Endodermal cell (in vitro differentiated cells): ENCODE measurements around the gene MAPRE2. TPM values are rescaled to one million over a fixed set of nuclear protein-coding genes. Genes with fewer than 3 reads are reported as not detected.

ENCODE experiments used
- DNase-seq: peaks from one replicate; pipeline ENCODE4 v3.0.0-alpha.2; 2017
- H3K27ac ChIP-seq: 2 replicates; pipeline ENCODE4 v1.5.1; 2013; ENCODE audit warnings: mild to moderate bottlenecking, low read depth, low read length, moderate library complexity
- H3K27me3 ChIP-seq: 2 replicates; pipeline ENCODE4 v1.6.1; 2013; ENCODE audit warnings: mild to moderate bottlenecking, low read length, moderate library complexity; ENCODE audit not compliant: insufficient read depth, control insufficient read depth, poor library complexity, severe bottlenecking
- H3K36me3 ChIP-seq: 2 replicates; pipeline ENCODE4 v1.7.0; 2013; ENCODE audit warnings: mild to moderate bottlenecking, low read length, moderate library complexity; ENCODE audit not compliant: control insufficient read depth, insufficient read depth
- H3K4me1 ChIP-seq: one replicate; pipeline ENCODE4 v1.7.0; 2013; ENCODE audit warnings: low read length; ENCODE audit not compliant: control insufficient read depth, insufficient read depth
- H3K4me3 ChIP-seq: 2 replicates; pipeline ENCODE4 v1.5.1; 2013; ENCODE audit warnings: mild to moderate bottlenecking, low read length, moderate library complexity
- H3K9ac ChIP-seq: 2 replicates; pipeline ENCODE4 v1.6.1; 2013; ENCODE audit warnings: mild to moderate bottlenecking, low read length, moderate library complexity; ENCODE audit not compliant: poor library complexity, severe bottlenecking; ENCODE audit errors: extremely low read depth
- H3K9me3 ChIP-seq: 2 replicates; pipeline ENCODE4 v1.6.1; 2013; ENCODE audit warnings: mild to moderate bottlenecking, low read length, moderate library complexity; ENCODE audit not compliant: control insufficient read depth
- H3K27ac Mint-ChIP-seq: 2 replicates; pipeline ENCODE4 v1.8.0; 2020; ENCODE audit warnings: mixed read lengths
- H3K27me3 Mint-ChIP-seq: 2 replicates; pipeline ENCODE4 v1.8.0; 2021; ENCODE audit warnings: mild to moderate bottlenecking, mixed read lengths; ENCODE audit not compliant: insufficient read depth
- H3K36me3 Mint-ChIP-seq: 2 replicates; pipeline ENCODE4 v1.8.0; 2020; ENCODE audit warnings: low read depth, mixed read lengths
- H3K4me1 Mint-ChIP-seq: 2 replicates; pipeline ENCODE4 v1.8.0; 2020; ENCODE audit warnings: mixed read lengths
- H3K4me3 Mint-ChIP-seq: 2 replicates; pipeline ENCODE4 v1.8.0; 2020; ENCODE audit warnings: mild to moderate bottlenecking, moderate library complexity, mixed read lengths
- H3K9me3 Mint-ChIP-seq: 2 replicates; pipeline ENCODE4 v1.8.0; 2020; ENCODE audit warnings: mild to moderate bottlenecking, mixed read lengths
- WGBS, 2 experiments: methylation state at CpG; one replicate each; pipeline versions ENCODE4 v1.1.5 to v1.1.7; 2013; ENCODE audit warnings: missing lambda C conversion rate in 2 of 2, mixed read lengths in 1 of 2; ENCODE audit not compliant: insufficient coverage in 1 of 2, insufficient read length in 1 of 2; 5-methylcytosine and 5-hydroxymethylcytosine counted together
- total RNA-seq, 2 donors: library from RNA; stranded (reverse); fragmentation: NEBNext Ultra II Directional in 1 of 2; extraction: Animal tissue kit (Norgen Biotek cat#: 25700) in 1 of 2; gene quantifications; 2 replicates in 1 of 2; 3 replicates in 1 of 2; pipeline ENCODE4 v1.2.1, GENCODE V29; 2021
- TF ChIP-seq, protein P1 (sequence below): fragments of 200-600 bp; sonication (generic); conservative IDR thresholded peaks from 2 replicates; pipeline ENCODE4 v1.5.0; 2021; ENCODE audit warnings: antibody characterized with exemption, mild to moderate bottlenecking

The MAPRE2 gene
- total RNA-seq, 2 donors from 2014 or later: 15.2 to 16.5 TPM

DNA sequence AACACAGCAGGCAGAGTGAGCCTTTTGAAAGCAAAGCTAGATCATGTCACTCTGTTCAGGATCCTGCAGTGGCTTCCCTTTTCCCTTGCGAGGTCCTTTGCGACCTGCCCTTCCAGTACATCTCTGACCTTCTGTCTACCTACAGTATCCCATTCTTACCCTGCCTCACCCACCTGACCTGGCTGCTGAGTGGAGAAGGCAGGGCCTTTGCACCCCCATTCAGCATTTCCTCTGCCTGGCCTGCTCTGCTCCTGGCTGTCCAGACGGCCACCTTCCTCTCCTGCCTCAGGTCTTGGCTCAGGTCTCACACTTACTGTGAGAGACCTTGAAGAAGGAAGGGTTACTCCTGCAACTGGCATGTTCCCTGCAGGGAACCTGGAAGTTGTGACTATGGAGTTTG lies 77.4 kb downstream of the MAPRE2 start:
- no peak overlapping the region for H3K27ac Mint-ChIP-seq

DNA sequence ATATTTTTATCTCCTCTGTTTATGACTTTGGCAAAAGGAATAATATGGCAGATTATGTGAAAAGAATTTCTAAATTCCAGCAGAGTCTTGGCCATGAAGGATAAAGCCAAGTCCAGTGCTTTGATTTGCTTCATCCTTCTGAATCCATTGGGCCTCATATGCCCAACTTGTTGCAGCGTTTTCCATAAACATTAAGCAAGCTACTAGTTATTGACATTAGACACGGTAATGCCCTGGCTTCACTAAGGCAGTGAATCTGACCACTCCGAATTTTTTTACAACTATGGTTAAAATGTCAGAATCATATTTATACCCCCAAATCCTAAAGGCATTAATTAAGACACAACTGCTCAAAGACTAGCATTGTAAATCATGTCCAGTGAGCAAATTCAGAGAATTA lies 79.8 kb downstream of the MAPRE2 start:
- Histone ChIP-seq H3K27ac (no peak overlapping the region), H3K9me3 (no peaks in the 10 kb centered on the region), H3K27me3 (no peaks in the 10 kb centered on the region), H3K36me3 (no peaks in the 10 kb centered on the region), H3K9ac (no peak overlapping the region), H3K4me3 (no peak overlapping the region), H3K4me1 (peaks cover 2% of the 10 kb centered on the region)
- no peaks in the 10 kb centered on the region for H3K4me1 Mint-ChIP-seq
- H3K27ac Mint-ChIP-seq: no peak overlapping the region
- WGBS, 2 experiments: 89 to 96% methylated on average over 2 to 3 of the region's 3 CpGs
- DNase-seq: no peak
- H3K9me3 Mint-ChIP-seq: no peaks in the 10 kb centered on the region
- TF ChIP-seq, protein P1, sequence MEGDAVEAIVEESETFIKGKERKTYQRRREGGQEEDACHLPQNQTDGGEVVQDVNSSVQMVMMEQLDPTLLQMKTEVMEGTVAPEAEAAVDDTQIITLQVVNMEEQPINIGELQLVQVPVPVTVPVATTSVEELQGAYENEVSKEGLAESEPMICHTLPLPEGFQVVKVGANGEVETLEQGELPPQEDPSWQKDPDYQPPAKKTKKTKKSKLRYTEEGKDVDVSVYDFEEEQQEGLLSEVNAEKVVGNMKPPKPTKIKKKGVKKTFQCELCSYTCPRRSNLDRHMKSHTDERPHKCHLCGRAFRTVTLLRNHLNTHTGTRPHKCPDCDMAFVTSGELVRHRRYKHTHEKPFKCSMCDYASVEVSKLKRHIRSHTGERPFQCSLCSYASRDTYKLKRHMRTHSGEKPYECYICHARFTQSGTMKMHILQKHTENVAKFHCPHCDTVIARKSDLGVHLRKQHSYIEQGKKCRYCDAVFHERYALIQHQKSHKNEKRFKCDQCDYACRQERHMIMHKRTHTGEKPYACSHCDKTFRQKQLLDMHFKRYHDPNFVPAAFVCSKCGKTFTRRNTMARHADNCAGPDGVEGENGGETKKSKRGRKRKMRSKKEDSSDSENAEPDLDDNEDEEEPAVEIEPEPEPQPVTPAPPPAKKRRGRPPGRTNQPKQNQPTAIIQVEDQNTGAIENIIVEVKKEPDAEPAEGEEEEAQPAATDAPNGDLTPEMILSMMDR: no peak
- no peaks in the 10 kb centered on the region for H3K36me3 Mint-ChIP-seq
- H3K4me3 Mint-ChIP-seq: no peak overlapping the region
- H3K27me3 Mint-ChIP-seq: no peaks in the 10 kb centered on the region

More for the DNA sequence above, 77.4 kb downstream of the MAPRE2 start:
- no peak overlapping the region for H3K4me3 Mint-ChIP-seq
- no peaks in the 10 kb centered on the region for H3K4me1 Mint-ChIP-seq
- TF ChIP-seq, protein P1: no peak
- Histone ChIP-seq H3K27me3 (no peaks in the 10 kb centered on the region), H3K9me3 (no peaks in the 10 kb centered on the region), H3K36me3 (no peaks in the 10 kb centered on the region), H3K9ac (no peak overlapping the region), H3K27ac (no peak overlapping the region), H3K4me3 (no peak overlapping the region), H3K4me1 (no peaks in the 10 kb centered on the region)
- no peaks in the 10 kb centered on the region for H3K36me3 Mint-ChIP-seq
- DNase-seq: no peak
- no peaks in the 10 kb centered on the region for H3K9me3 Mint-ChIP-seq
- no peaks in the 10 kb centered on the region for H3K27me3 Mint-ChIP-seq
- WGBS, 2 experiments: 91 to 94% methylated on average over 2 to 3 of the region's 3 CpGs

DNA sequence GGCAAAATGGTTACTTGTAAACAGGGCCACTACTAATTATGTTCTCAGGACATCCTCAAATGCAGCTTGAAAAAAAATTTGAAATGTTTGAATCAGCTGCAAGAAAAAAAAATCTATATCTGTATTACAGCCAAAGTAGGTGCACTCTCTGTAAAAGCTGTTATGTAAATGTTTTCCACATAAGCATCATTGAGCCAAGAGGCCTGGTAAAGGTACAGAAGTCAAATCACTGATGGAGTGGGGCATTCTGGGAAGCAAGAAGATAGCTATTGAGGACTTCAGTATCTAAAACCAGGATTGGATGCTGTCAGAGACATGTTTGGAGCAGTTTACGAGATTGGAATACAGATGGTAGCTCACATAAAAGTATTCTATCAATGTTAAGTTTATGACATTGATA lies 80.3 kb downstream of the MAPRE2 start:
- no peak overlapping the region for H3K9ac ChIP-seq
- no peaks in the 10 kb centered on the region for H3K4me1 Mint-ChIP-seq
- H3K27ac Mint-ChIP-seq: no peak overlapping the region
- H3K36me3 Mint-ChIP-seq: no peaks in the 10 kb centered on the region
- TF ChIP-seq, protein P1: no peak
- H3K4me1 ChIP-seq: peaks cover 2% of the 10 kb centered on the region
- no peak overlapping the region for H3K27ac ChIP-seq
- H3K27me3 Mint-ChIP-seq: no peaks in the 10 kb centered on the region
- 86 to 100% methylated on average over 1 of the region's 1 CpG for WGBS, 2 experiments
- H3K4me3 Mint-ChIP-seq: no peak overlapping the region
- no peaks in the 10 kb centered on the region for H3K36me3 ChIP-seq
- H3K9me3 Mint-ChIP-seq: no peaks in the 10 kb centered on the region
- no peaks in the 10 kb centered on the region for H3K27me3 ChIP-seq
- H3K9me3 ChIP-seq: no peaks in the 10 kb centered on the region
- no peak for DNase-seq
- no peak overlapping the region for H3K4me3 ChIP-seq
